WTC11 (cell line): ENCODE measurements around the gene KCTD11. TPM values are rescaled to one million over a fixed set of nuclear protein-coding genes. Genes with fewer than 3 reads are reported as not detected.

ENCODE experiments used
- CREB1 ChIP-seq: sonication (generic); formaldehyde crosslinking; IDR thresholded peaks from 2 replicates; pipeline ENCODE4 v1.8.0; 2023; ENCODE audit warnings: mild to moderate bottlenecking, missing genetic modification reagents
- ESRRA ChIP-seq: sonication (generic); formaldehyde crosslinking; IDR thresholded peaks from 2 replicates; pipeline ENCODE4 v1.8.1; 2022; ENCODE audit warnings: mild to moderate bottlenecking, missing genetic modification reagents, borderline replicate concordance
- FOXP1 ChIP-seq: sonication (generic); formaldehyde crosslinking; IDR thresholded peaks from 2 replicates; pipeline ENCODE4 v1.8.0; 2022; ENCODE audit warnings: missing genetic modification reagents, mild to moderate bottlenecking, moderate library complexity, borderline replicate concordance
- GRHL2 ChIP-seq: fragments of 250-450 bp; sonication (Bioruptor Pico); IDR thresholded peaks from 2 replicates; pipeline ENCODE4 v1.8.0; 2022; ENCODE audit warnings: mild to moderate bottlenecking, moderate library complexity; ENCODE audit not compliant: insufficient replicate concordance, severe bottlenecking
- GTF2I ChIP-seq: fragments of 250-450 bp; sonication (Bioruptor Pico); conservative IDR thresholded peaks from 2 replicates; pipeline ENCODE4 v1.4.0; 2021; ENCODE audit warnings: mild to moderate bottlenecking
- IRF1 ChIP-seq: sonication (generic); formaldehyde crosslinking; IDR thresholded peaks from 2 replicates; pipeline ENCODE4 v1.8.0; 2023; ENCODE audit warnings: missing genetic modification reagents
- JAZF1 ChIP-seq: fragments of 250-450 bp; sonication (Bioruptor Pico); IDR thresholded peaks from 2 replicates; pipeline ENCODE4 v1.9.0; 2021; ENCODE audit warnings: moderate library complexity, mild to moderate bottlenecking, inconsistent platforms
- KAT7 ChIP-seq: sonication (generic); formaldehyde crosslinking; IDR thresholded peaks from 2 replicates; pipeline ENCODE4 v1.8.1; 2023; ENCODE audit warnings: missing genetic modification reagents, mild to moderate bottlenecking, borderline replicate concordance
- MYBL2 ChIP-seq: sonication (generic); formaldehyde crosslinking; IDR thresholded peaks from 2 replicates; pipeline ENCODE4 v1.8.1; 2023; ENCODE audit warnings: mild to moderate bottlenecking, moderate library complexity, missing genetic modification reagents
- NFATC4 ChIP-seq: fragments of 250-450 bp; sonication (Bioruptor Pico); IDR thresholded peaks from 2 replicates; pipeline ENCODE4 v1.9.0; 2021; ENCODE audit warnings: mild to moderate bottlenecking
- NFYB ChIP-seq: sonication (generic); formaldehyde crosslinking; conservative IDR thresholded peaks from 2 replicates; pipeline ENCODE4 v1.8.0; 2022; ENCODE audit warnings: low read depth, missing genetic modification reagents
- NR1H2 ChIP-seq: sonication (generic); formaldehyde crosslinking; IDR thresholded peaks from 2 replicates; pipeline ENCODE4 v1.9.0; 2021; ENCODE audit warnings: mild to moderate bottlenecking, moderate library complexity, missing genetic modification reagents
- NR2C2 ChIP-seq: sonication (generic); formaldehyde crosslinking; IDR thresholded peaks from 2 replicates; pipeline ENCODE4 v1.8.0; 2022; ENCODE audit warnings: mild to moderate bottlenecking, missing genetic modification reagents
- PRDM15 ChIP-seq: sonication (generic); formaldehyde crosslinking; IDR thresholded peaks from 2 replicates; pipeline ENCODE4 v1.8.0; 2022; ENCODE audit warnings: missing genetic modification reagents
- RELA ChIP-seq: sonication (generic); formaldehyde crosslinking; IDR thresholded peaks from 2 replicates; pipeline ENCODE4 v1.8.1; 2022; ENCODE audit warnings: missing genetic modification reagents, mild to moderate bottlenecking, borderline replicate concordance
- SMAD3 ChIP-seq: sonication (generic); formaldehyde crosslinking; IDR thresholded peaks from 2 replicates; pipeline ENCODE4 v1.8.0; 2022; ENCODE audit warnings: missing genetic modification reagents, mild to moderate bottlenecking, borderline replicate concordance
- SOX15 ChIP-seq: fragments of 250-450 bp; sonication (Bioruptor Pico); IDR thresholded peaks from 2 replicates; pipeline ENCODE4 v1.9.0; 2021; ENCODE audit warnings: mild to moderate bottlenecking
- SP1 ChIP-seq: sonication (generic); formaldehyde crosslinking; conservative IDR thresholded peaks from 2 replicates; pipeline ENCODE4 v1.8.1; 2022; ENCODE audit warnings: missing genetic modification reagents
- TCF7 ChIP-seq: sonication (generic); formaldehyde crosslinking; IDR thresholded peaks from 2 replicates; pipeline ENCODE4 v1.8.0; 2022; ENCODE audit warnings: mild to moderate bottlenecking, low read depth, missing genetic modification reagents, moderate library complexity
- ZBTB21 ChIP-seq: sonication (generic); formaldehyde crosslinking; IDR thresholded peaks from 2 replicates; pipeline ENCODE4 v1.8.1; 2023; ENCODE audit warnings: mild to moderate bottlenecking, missing genetic modification reagents, borderline replicate concordance
- ZBTB43 ChIP-seq: sonication (generic); formaldehyde crosslinking; IDR thresholded peaks from 2 replicates; pipeline ENCODE4 v1.8.1; 2023; ENCODE audit warnings: mild to moderate bottlenecking, missing genetic modification reagents
- ZNF219 ChIP-seq: sonication (generic); formaldehyde crosslinking; IDR thresholded peaks from 2 replicates; pipeline ENCODE4 v1.8.0; 2023; ENCODE audit warnings: missing genetic modification reagents, mild to moderate bottlenecking, borderline replicate concordance
- ZNF317 ChIP-seq: sonication (generic); formaldehyde crosslinking; IDR thresholded peaks from 2 replicates; pipeline ENCODE4 v1.8.1; 2023; ENCODE audit warnings: low read depth, mild to moderate bottlenecking, moderate library complexity, missing genetic modification reagents, borderline replicate concordance
- ZNF512 ChIP-seq: sonication (generic); formaldehyde crosslinking; IDR thresholded peaks from 2 replicates; pipeline ENCODE4 v1.8.1; 2022; ENCODE audit warnings: missing genetic modification reagents, borderline replicate concordance
- total RNA-seq: library from RNA; stranded (reverse); gene quantifications from 3 replicates; pipeline ENCODE4 v1.2.3, GENCODE V29; 2021
- TF ChIP-seq, protein P1 (sequence below): fragments of 250-450 bp; sonication (Bioruptor Pico); IDR thresholded peaks from 2 replicates; pipeline ENCODE4 v1.9.0; 2021; ENCODE audit warnings: mild to moderate bottlenecking
- TF ChIP-seq, protein P2 (sequence below): sonication (generic); formaldehyde crosslinking; IDR thresholded peaks from 2 replicates; pipeline ENCODE4 v1.8.1; 2022; ENCODE audit warnings: low read depth, mild to moderate bottlenecking, moderate library complexity, missing genetic modification reagents, borderline replicate concordance
- TF ChIP-seq, protein P3 (sequence below): fragments of 250-450 bp; sonication (Bioruptor Pico); conservative IDR thresholded peaks from 2 replicates; pipeline ENCODE4 v1.9.0; 2021; ENCODE audit warnings: mild to moderate bottlenecking
- TF ChIP-seq, protein P4 (sequence below): sonication (generic); formaldehyde crosslinking; IDR thresholded peaks from 2 replicates; pipeline ENCODE4 v1.8.0; 2022; ENCODE audit warnings: mild to moderate bottlenecking, missing genetic modification reagents

The KCTD11 gene
- total RNA-seq, 1 experiment from 2014 or later: 8.1 TPM

DNA sequence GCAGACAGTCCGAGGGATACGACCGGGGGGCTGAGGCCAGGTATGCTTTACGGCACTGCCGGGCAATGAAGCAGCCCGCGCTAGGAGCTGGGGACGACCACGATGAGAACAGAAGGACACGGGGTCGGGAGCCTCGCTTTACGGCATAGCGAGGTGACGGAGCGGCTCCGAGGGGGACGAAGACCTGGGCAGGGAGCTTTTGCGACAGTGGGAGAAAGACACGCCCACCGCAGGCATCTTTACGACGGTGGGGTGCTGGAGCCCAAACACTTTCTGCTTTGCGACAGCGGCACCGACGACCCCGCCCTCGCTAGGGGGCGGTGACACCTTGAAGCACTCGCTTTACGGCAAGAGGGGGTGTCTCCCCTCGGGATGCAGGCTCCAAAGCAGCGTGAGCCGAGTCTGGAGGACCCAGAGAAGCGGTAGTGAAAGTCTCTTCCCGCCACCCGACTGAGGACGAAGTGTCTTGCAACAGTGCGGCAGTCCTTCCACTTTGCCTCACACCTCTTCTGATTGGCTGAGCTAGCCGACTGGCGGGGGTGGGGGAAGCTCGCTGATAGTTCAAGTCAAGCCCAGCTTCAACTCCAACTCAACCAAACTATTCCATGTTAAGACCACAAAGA is 22.5 kb upstream of the KCTD11 start (continued):
- TF ChIP-seq RELA (no peak), TCF7 (CRISPR knock-in tag) (no peak), NFYB (CRISPR knock-in tag) (no peak), ZBTB43 (CRISPR knock-in tag) (no peak), ZNF512 (CRISPR knock-in tag) (no peak), NFATC4 (CRISPR knock-in tag) (no peak), ESRRA (no peak), PRDM15 (CRISPR knock-in tag) (no peak), IRF1 (CRISPR knock-in tag) (no peak), KAT7 (CRISPR knock-in tag) (no peak), MYBL2 (CRISPR knock-in tag) (no peak), NR2C2 (CRISPR knock-in tag) (no peak), GTF2I (CRISPR knock-in tag) (no peak), SP1 (CRISPR knock-in tag) (peak; percentile 89), SMAD3 (no peak), ZNF219 (CRISPR knock-in tag) (no peak), GRHL2 (no peak), CREB1 (no peak), SOX15 (no peak), ZBTB21 (CRISPR knock-in tag) (no peak; the same call in 1 of the 2 replicates), NR1H2 (no peak), FOXP1 (CRISPR knock-in tag) (0 out of 2 replicates have a peak, but pooled peaks have one; percentile 31), JAZF1 (no peak), ZNF317 (CRISPR knock-in tag) (no peak)
- TF ChIP-seq, protein P1, sequence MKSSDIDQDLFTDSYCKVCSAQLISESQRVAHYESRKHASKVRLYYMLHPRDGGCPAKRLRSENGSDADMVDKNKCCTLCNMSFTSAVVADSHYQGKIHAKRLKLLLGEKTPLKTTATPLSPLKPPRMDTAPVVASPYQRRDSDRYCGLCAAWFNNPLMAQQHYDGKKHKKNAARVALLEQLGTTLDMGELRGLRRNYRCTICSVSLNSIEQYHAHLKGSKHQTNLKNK (CRISPR knock-in tag): no peak
- TF ChIP-seq, protein P2, sequence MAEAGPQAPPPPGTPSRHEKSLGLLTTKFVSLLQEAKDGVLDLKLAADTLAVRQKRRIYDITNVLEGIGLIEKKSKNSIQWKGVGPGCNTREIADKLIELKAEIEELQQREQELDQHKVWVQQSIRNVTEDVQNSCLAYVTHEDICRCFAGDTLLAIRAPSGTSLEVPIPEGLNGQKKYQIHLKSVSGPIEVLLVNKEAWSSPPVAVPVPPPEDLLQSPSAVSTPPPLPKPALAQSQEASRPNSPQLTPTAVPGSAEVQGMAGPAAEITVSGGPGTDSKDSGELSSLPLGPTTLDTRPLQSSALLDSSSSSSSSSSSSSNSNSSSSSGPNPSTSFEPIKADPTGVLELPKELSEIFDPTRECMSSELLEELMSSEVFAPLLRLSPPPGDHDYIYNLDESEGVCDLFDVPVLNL (CRISPR knock-in tag): no peak
- TF ChIP-seq, protein P3, sequence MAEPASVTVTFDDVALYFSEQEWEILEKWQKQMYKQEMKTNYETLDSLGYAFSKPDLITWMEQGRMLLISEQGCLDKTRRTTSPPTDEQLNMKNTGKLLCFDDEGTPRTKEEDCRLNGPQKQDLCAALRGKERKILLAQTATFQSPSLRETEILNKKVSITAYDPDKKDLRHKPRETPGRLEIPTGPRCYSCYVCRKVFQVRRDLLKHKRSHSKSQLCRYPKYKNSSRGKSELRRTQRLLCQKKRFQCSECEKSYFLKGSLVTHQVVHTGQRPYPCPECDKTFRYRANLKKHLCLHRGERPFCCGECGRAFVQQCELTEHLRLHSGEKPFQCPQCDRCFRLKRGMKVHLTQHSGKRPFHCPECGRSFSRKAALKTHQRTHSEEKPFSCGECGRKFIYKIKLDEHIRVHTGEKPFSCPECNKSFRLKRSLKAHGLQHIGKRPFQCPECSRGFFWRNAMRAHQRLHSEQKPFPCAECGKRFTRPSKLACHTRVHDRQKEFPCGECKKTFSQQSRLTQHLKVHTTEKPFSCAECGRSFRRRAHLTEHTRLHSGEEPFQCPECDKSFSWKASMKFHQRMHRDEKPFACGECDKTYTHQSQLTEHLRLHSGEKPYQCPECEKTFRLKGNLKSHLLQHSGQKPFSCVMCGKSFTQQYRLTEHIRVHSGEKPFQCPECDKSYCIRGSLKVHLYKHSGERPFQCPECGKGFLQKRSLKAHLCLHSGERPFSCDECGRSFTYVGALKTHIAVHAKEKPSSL (CRISPR knock-in tag): no peak
- TF ChIP-seq, protein P4, sequence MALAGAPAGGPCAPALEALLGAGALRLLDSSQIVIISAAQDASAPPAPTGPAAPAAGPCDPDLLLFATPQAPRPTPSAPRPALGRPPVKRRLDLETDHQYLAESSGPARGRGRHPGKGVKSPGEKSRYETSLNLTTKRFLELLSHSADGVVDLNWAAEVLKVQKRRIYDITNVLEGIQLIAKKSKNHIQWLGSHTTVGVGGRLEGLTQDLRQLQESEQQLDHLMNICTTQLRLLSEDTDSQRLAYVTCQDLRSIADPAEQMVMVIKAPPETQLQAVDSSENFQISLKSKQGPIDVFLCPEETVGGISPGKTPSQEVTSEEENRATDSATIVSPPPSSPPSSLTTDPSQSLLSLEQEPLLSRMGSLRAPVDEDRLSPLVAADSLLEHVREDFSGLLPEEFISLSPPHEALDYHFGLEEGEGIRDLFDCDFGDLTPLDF: no peak
